ENCODE results near the gene ZFHX2. TPM values are rescaled to one million over a fixed set of nuclear protein-coding genes. Genes with fewer than 3 reads are reported as not detected.
A peak's percentile ranks its signal among the peaks of the same experiment; 100 is the strongest.

Gene ZFHX2
- total RNA-seq, 1 donor from 2014 or later, result 0.81 TPM

- ATAC-seq, result no peak
- peak; percentile 29 for DNase-seq (ENCODE audit: low spot score)
These were observed 21.9 kb upstream of the ZFHX2 start for GRCh38 chr14:23573384-23574015.

GRCh38 chr14:23572836-23573235 lies 21.3 kb upstream of the ZFHX2 start:
- ATAC-seq (peak; percentile 53), DNase-seq (ENCODE audit: low spot score) (peak; percentile 43)

GRCh38 chr14:23572524-23572828 lies 20.9 kb upstream of the ZFHX2 start:
- ATAC-seq (no peak), DNase-seq (ENCODE audit: low spot score) (no peak)

- ATAC-seq (no peak), DNase-seq (ENCODE audit: low spot score) (peak; percentile 30)
These were observed 20.3 kb upstream of the ZFHX2 start for GRCh38 chr14:23571701-23572523.

- DNase-seq (ENCODE audit: low spot score) (no peak), ATAC-seq (no peak)
These were observed 19.4 kb upstream of the ZFHX2 start for GRCh38 chr14:23570806-23571483.

GRCh38 chr14:23569443-23570151 lies 18.0 kb upstream of the ZFHX2 start:
- peak; percentile 28 for ATAC-seq
- no peak for DNase-seq (ENCODE audit: low spot score)

- ATAC-seq (no peak), DNase-seq (ENCODE audit: low spot score) (no peak)
These were observed 17.2 kb upstream of the ZFHX2 start for GRCh38 chr14:23568600-23569331.

GRCh38 chr14:23568021-23568599 lies 16.5 kb upstream of the ZFHX2 start:
- DNase-seq (ENCODE audit: low spot score), result no peak

GRCh38 chr14:23567186-23568020 lies 15.8 kb upstream of the ZFHX2 start, which contains the start of gene AP1G2:
Gene AP1G2, minus strand, starts transcription at chr14:23567791. Its CDS starts 477 bp downstream, at chr14:23567314.
- peak; percentile 83 for DNase-seq (ENCODE audit: low spot score)
- ATAC-seq, result peak; percentile 71

More at GRCh38 chr14:23568021-23568599, 16.5 kb upstream of the ZFHX2 start:
- ATAC-seq, result no peak

- no peak for DNase-seq (ENCODE audit: low spot score)
- peak; percentile 19 for ATAC-seq
These were observed 15.2 kb upstream of the ZFHX2 start for GRCh38 chr14:23566778-23567185.

- ATAC-seq, result no peak
- DNase-seq (ENCODE audit: low spot score), result no peak
These were observed 14.7 kb upstream of the ZFHX2 start for GRCh38 chr14:23566112-23566777.

- ATAC-seq (no peak), DNase-seq (ENCODE audit: low spot score) (no peak)
These were observed 14.1 kb upstream of the ZFHX2 start for GRCh38 chr14:23565626-23566025.

GRCh38 chr14:23564876-23565275 lies 13.3 kb upstream of the ZFHX2 start:
- DNase-seq (ENCODE audit: low spot score) (no peak), ATAC-seq (no peak)

- DNase-seq (ENCODE audit: low spot score), result no peak
- ATAC-seq, result no peak
These were observed 12.7 kb upstream of the ZFHX2 start for GRCh38 chr14:23564181-23564812.

GRCh38 chr14:23563473-23564180 lies 12.1 kb upstream of the ZFHX2 start:
- ATAC-seq (peak; percentile 82), DNase-seq (ENCODE audit: low spot score) (peak; percentile 90)

- DNase-seq (ENCODE audit: low spot score), result no peak
These were observed 11.4 kb upstream of the ZFHX2 start for GRCh38 chr14:23562822-23563472.

More at GRCh38 chr14:23562822-23563472, 11.4 kb upstream of the ZFHX2 start:
- ATAC-seq, result peak; percentile 50
